HAP-1 (cell line): ENCODE measurements around the gene SMIM44.
"Not testable (repeated sequence)": the region's sequence is repeated elsewhere in the genome, so short reads cannot be mapped to it uniquely, and the experiment has no call there.

Source experiments
- DNase-seq, 2 experiments: peaks; one replicate each; pipeline ENCODE4 v3.0.0-alpha.2; 2016 to 2020; ENCODE audit warnings: low spot score in 2 of 2
- H3K27me3 ChIP-seq: fragments of 250-450 bp; sonication (Bioruptor Pico); 2 replicates; pipeline ENCODE4 v1.5.1; 2020; ENCODE audit warnings: low read depth, mild to moderate bottlenecking, moderate library complexity
- H3K36me3 ChIP-seq: fragments of 250-450 bp; sonication (Bioruptor Pico); replicated peaks from 2 replicates; pipeline ENCODE4 v1.5.1; 2020; ENCODE audit warnings: mild to moderate bottlenecking
- H3K4me1 ChIP-seq: fragments of 250-450 bp; sonication (Bioruptor Pico); 2 replicates; pipeline ENCODE4 v1.5.1; 2020; ENCODE audit warnings: mild to moderate bottlenecking
- H3K4me3 ChIP-seq: fragments of 250-450 bp; sonication (Bioruptor Pico); 2 replicates; pipeline ENCODE4 v1.5.1; 2020; ENCODE audit warnings: mild to moderate bottlenecking, moderate library complexity
- H3K9me3 ChIP-seq: fragments of 250-450 bp; sonication (Bioruptor Pico); 2 replicates; pipeline ENCODE4 v1.5.1; 2020; ENCODE audit warnings: mild to moderate bottlenecking, moderate library complexity
- in situ Hi-C: fragments of 300-500 bp; cut with MboI; formaldehyde crosslinking; loops from 3 replicates; pipeline ENCODE4 v1.14.3; 2020; ENCODE audit warnings: low sequenced_read_pairs, inconsistent platforms, mixed read lengths

The SMIM44 gene

DNA sequence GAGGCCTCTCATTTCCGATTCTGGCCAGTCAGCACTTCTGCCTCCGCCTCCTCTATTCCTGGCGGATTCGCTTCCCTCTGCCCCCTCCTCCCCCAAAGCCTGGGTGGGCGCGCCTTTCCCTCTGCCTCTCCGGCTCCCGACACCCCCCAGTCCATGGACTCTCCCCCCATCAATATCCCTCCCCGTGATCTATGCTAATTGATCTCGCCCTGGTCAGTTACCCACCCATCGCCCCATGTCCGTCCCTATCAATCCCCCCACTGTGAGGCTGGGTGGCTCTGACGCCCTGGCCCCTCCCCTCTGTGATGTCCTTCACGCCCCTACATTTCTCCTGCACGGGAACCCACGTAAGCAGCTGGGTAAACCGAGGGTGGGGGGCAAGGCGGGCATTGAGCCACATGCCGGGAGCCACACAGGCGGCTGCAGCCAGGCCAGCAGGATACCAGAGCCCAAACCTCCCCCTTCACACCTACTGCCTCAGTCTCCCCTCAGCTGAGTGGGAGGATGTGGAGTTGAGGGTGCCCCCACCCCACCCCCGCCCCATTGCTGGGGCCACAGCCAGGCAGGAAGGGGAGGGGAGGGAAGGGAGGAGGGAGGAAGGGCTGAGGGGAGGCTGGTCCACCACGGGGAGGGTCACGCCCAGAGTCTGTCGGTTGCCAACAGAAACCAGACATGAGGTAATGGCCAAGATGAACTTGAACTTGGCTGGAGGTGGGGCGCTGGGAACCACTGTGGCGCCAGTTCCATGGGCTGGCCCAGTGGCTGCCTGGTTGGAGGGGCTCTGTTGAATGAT is 24.0 kb downstream of the SMIM44 start:
- Histone ChIP-seq H3K36me3 (peaks cover 23% of the 10 kb centered on the region), H3K9me3 (no peaks in the 10 kb centered on the region), H3K27me3 (no peaks in the 10 kb centered on the region), H3K4me1 (no peaks in the 10 kb centered on the region), H3K4me3 (no peak overlapping the region)
- in situ Hi-C loops: no loop called here
- no peak for DNase-seq

DNA sequence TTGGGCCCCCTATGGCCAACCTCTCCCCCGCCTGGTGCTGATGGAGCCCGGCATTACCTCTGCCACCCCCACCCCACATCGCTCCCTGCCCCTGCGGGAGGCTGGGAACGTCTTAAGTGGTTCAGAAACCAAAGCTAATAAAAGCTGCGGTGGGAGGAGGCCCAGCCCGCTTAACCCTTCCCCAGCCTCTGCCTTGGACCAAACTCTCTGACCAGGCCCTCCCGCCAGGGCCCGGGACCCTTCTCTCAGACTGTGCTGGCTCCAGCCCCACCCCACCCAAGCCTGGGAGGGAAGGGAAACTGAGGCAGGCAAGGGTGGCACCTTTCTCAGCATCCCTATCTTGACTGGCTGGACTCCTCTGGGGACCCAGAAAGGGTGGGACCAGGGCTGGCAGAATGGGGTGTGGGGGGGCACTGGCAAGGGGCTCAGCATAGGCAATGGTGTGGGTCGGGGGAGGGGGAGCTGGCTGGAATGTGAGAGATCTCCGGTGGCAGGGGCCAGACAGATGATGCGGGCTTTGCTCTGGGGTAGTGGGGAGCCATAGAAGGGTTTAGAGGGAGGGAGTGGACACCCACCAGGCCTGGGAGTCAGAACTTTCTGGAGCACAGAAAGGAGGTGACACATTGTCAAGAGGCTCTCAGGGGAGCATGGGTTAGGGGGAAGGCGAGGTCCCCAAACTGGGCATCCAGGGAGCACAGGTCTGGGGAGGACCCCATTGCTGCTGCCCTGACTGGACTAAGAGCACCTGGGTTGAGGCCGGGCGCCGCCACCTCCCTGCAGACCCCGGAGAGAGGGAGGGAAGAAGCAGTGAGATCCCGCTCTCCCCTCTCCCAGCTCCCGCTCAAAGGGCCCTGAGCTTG is 24.8 kb downstream of the SMIM44 start:
- H3K4me1 ChIP-seq: no peaks in the 10 kb centered on the region
- DNase-seq: no peak
- H3K4me3 ChIP-seq: no peak overlapping the region
- no peaks in the 10 kb centered on the region for H3K27me3 ChIP-seq
- H3K36me3 ChIP-seq: peaks cover 31% of the 10 kb centered on the region
- in situ Hi-C loops: no loop called here
- no peaks in the 10 kb centered on the region for H3K9me3 ChIP-seq

DNA sequence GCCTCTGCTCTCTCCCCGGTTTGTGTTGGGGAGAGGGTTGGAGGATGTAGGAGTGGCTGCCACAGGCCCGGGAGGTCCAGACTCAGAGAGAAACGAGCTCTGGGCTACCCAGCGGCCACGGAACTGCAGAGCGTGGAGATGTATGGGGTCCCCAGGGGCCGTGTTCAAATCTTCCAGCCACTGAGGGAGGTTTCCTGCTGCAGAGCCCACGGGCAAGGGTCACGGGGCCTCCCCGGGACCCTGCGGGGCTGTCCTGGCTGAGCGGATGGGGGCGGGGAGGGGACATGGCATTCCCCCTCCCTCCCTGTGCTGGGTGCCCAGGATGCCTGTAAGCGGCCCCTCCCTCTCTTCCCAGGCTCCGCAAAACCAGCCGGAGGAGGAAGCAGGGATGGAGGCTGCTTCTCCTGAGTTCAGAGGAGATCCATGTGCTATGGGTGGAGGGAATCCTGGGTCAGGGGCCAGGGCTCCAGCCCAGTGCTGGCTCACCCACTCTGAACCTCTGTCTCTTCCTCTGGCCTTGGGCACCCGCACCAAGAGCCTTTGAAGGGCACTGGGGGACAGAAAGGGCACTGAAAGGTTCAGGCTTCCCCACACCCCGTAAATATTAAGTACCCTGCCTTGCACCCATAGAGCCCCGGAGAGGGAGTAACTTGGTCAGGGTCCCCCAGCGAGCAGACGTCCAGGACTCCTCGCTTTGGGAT is 25.6 kb downstream of the SMIM44 start:
- H3K4me1 ChIP-seq: no peaks in the 10 kb centered on the region
- no peak overlapping the region for H3K4me3 ChIP-seq
- H3K9me3 ChIP-seq: no peaks in the 10 kb centered on the region
- DNase-seq: no peak
- H3K27me3 ChIP-seq: no peaks in the 10 kb centered on the region
- peaks cover 34% of the 10 kb centered on the region for H3K36me3 ChIP-seq
- in situ Hi-C loops: no loop called here

DNA sequence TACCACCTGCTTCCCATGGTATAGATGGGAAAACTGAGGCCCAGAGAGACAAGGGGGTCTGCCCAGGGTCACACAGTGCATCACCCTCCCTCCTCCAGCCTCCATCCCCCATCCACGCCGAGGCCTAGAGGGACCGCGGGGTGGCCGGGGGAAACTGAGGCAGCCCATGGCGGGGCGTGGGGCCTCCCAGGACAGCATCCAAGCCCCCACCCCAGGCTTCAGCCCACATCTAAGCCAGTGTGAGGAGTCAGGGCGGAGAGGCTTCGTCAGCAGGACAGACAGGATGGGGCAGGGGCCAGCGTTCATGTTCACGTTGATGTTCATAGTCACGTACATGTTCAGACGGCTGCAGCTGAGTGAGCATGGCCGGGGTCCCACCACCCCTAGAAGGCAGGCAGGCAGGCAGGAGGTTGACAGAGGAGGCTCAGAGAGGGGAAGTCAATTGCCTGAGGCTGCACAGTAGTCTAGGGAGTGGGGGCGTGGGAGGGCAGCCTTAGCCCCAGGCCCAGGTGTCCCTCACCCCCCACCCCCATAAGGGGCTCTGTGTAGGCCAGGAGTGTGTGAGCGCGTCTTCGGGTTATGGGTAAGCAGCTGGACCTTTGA is 26.2 kb downstream of the SMIM44 start:
- H3K4me1 ChIP-seq: no peaks in the 10 kb centered on the region

DNA sequence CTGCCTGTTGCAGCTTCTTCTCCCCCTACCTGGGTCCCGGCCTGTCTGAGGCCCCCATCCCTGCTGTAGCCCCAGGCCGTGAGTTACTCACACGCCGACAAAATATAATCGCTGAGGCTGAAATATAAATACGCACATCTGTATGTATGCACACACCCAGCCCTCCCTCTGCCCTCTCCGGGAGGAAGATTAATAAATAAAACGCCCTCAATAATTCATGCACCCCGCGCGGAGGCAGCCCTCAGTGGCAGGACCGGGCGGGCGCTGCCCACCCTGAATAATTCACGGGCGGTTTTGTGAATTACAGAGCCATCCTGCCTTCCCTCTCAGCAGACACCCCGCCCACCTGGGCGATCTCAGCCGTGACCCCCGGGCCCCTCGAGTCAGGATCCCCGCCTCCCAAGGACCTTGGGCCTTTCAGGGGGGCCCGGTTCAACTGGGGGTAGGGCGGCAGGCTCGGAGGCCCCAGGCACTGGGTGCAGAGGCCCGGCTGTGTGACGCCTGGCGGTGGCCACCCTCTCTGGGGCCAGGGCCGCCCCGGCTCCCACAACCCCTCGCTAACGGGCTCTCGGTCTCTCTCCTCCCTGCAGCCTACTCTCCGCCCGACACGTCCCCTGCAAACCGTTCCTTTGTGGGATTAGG is 27.2 kb downstream of the SMIM44 start:
- no peak overlapping the region for H3K4me3 ChIP-seq
- H3K4me1 ChIP-seq: no peaks in the 10 kb centered on the region
- peaks cover 37% of the 10 kb centered on the region for H3K36me3 ChIP-seq
- in situ Hi-C loops: no loop called here
- no peaks in the 10 kb centered on the region for H3K9me3 ChIP-seq
- DNase-seq: no peak
- H3K27me3 ChIP-seq: no peaks in the 10 kb centered on the region

More for the DNA sequence above, 26.2 kb downstream of the SMIM44 start:
- no peak for DNase-seq
- Histone ChIP-seq H3K36me3 (peaks cover 37% of the 10 kb centered on the region), H3K27me3 (no peaks in the 10 kb centered on the region), H3K4me3 (no peak overlapping the region), H3K9me3 (no peaks in the 10 kb centered on the region)
- in situ Hi-C loops: no loop called here

DNA sequence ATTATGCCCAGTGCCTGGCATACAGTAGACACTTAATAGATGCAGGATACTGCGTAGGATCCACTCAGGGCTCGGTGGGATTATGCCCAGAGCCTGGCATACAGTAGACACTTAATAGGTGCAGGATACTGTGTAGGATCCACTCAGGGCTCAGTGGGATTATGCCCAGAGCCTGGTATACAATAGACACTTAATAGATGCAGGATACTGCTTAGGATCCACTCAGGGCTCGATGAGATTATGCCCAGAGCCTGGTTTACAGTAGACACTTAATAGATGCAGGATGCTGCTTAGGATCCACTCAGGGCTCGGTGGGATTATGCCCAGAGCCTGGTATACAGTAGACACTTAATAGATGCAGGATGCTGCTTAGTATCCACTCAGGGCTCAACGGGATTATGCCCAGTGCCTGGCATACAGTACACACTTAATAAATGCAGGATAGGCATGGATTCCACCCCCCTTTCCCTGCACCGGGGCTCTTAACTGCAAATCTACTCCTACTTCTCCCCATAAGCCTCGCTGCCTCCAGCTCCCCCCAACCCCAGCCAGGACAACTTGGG is 27.8 kb downstream of the SMIM44 start:
- in situ Hi-C loops: no loop called here
- no peak overlapping the region for H3K4me3 ChIP-seq
- H3K27me3 ChIP-seq: no peaks in the 10 kb centered on the region
- no peaks in the 10 kb centered on the region for H3K4me1 ChIP-seq
- no peak for DNase-seq
- H3K9me3 ChIP-seq: no peaks in the 10 kb centered on the region
- peaks cover 43% of the 10 kb centered on the region for H3K36me3 ChIP-seq

DNA sequence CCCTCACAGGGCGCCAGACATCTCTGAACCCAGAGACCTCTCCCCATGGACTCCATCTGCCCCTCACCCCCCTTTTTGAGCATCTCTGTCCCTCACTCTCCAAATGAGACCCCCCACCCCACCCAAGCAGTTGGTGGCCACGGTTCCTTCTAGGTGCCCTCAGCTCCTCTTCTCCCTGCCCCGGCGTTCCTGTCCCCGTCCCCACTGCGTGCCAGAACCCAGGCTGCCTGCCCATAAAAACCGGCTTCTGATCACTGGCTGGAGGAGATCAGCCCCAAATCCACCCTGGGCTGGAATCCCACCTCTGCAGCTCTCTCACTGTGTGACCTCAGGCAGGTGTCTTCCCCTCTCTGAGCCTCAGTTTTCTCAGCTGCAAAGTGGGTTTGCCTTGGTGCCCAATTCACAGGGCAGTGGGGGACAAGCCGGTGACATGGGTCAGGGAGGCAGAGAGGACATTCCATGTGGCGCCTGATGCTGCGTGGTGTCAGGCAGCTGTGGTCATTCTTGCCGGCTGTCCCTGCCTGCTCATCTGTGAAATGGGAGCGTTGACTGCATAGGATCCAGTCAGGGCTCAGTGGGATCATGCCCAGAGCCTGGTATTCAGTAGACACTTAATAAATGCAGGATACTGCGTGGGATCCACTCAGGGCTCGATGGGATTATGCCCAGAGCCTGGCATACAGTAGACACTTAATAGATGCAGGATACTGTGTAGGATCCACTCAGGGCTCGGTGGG is 28.4 kb downstream of the SMIM44 start:
- Histone ChIP-seq H3K27me3 (no peaks in the 10 kb centered on the region), H3K4me3 (no peak overlapping the region), H3K36me3 (peaks cover 47% of the 10 kb centered on the region), H3K9me3 (no peaks in the 10 kb centered on the region), H3K4me1 (no peaks in the 10 kb centered on the region)
- in situ Hi-C loops: no loop called here
- no peak for DNase-seq

DNA sequence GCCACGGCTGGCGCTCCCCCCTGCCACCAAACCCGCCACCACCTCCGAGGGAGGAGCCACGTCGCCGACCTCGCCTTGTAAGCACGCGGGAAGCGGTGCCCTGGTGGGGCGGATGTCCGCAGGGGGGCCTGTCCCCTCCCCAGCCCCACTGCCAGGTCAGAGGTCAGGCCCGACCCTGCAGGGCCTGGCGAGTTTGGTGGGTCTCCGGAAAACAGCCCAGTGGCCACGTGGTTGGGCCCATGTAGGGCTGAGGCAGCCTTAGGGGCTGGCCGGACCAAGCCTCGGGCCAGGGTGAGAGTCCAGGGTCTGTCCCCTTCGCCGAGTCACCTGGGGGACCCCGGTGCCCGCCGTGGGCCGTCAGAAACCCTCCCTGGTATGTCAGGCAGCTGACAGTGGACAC is 29.4 kb downstream of the SMIM44 start:
- no peaks in the 10 kb centered on the region for H3K4me1 ChIP-seq
- DNase-seq: no peak
- in situ Hi-C loops: no loop called here
- H3K4me3 ChIP-seq: no peak overlapping the region
- H3K36me3 ChIP-seq: peaks cover 55% of the 10 kb centered on the region
- H3K9me3 ChIP-seq: no peaks in the 10 kb centered on the region
- H3K27me3 ChIP-seq: no peaks in the 10 kb centered on the region

DNA sequence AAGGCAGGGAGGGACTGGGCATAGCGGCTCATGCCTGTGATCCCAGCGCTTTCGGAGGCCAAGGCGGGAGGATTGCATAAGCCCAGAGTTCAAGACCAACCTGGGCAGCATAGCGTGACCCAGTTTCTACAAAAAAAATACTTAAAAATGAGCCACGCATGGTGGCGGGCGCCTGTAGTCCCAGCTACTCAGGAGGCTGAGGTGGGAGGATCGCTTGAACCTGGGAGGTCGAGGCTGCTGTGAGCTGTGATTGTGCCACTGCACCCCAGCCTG is 30.4 kb downstream of the SMIM44 start:
- H3K4me1 ChIP-seq, H3K9me3 ChIP-seq, H3K4me3 ChIP-seq, in situ Hi-C loops, H3K27me3 ChIP-seq, DNase-seq: not testable (repeated sequence)
- H3K36me3 ChIP-seq: peaks cover 56% of the 10 kb centered on the region

DNA sequence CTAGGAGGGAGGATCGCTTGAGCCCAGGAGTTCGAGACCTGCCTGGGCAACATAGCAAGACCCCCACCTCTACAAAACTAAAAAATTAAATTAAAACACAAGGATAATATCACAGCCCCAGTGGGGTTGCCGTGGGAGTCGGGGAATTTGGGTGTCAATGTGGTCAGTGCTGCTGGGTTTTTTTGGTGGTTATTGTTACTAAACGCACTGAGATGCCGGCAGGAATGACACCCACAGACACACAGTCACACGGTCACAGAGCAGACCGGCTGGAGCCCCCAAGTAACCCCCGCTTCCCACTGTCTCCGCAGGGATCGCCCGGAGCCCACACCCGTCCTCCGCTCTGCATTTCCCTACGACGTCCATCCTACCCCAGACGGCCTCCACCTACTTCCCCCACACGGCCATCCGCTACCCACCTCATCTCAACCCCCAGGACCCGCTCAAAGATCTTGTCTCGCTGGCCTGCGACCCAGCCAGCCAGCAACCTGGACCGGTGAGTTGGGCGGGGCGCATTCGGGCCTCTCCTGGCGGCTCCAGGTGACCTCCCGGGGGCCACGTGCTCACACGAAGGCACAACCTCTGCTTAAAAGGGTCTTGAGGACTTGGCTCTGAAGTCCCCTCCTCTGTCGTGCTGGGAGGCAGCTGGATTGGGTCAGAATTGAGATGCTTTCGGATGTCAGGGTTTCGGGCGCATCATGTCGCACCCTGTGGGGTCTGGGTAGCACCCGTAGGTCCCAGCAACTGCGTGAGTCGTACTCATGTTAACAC is 30.9 kb downstream of the SMIM44 start:
- DNase-seq: no peak
- Histone ChIP-seq H3K9me3 (no peaks in the 10 kb centered on the region), H3K27me3 (no peaks in the 10 kb centered on the region), H3K4me1 (no peaks in the 10 kb centered on the region), H3K36me3 (peaks cover 56% of the 10 kb centered on the region), H3K4me3 (no peak overlapping the region)
- in situ Hi-C loops: no loop called here

DNA sequence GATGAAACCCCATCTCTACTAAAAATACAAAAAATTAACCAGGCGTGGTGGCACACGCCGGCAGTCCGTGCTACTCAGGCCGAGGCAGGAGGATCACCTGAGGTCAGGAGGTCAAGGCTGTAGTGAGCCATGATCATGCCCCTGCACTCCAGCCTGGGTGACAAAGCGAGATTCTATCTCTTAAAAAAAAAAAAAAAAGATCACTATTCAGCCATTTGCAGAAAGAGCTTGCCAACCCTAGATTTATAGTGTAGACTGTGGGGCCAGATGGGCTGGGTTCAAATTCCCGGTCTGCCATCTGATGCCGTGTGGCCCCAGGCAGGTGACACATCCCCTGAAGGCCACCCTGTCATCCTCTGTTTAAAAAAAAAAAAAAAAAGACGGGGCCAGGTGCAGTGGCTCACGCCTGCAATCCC is 31.8 kb downstream of the SMIM44 start:
- DNase-seq: no peak
- Histone ChIP-seq H3K4me3 (no peak overlapping the region), H3K4me1 (no peaks in the 10 kb centered on the region), H3K27me3 (no peaks in the 10 kb centered on the region), H3K36me3 (peaks cover 57% of the 10 kb centered on the region), H3K9me3 (no peaks in the 10 kb centered on the region)
- in situ Hi-C loops: no loop called here

DNA sequence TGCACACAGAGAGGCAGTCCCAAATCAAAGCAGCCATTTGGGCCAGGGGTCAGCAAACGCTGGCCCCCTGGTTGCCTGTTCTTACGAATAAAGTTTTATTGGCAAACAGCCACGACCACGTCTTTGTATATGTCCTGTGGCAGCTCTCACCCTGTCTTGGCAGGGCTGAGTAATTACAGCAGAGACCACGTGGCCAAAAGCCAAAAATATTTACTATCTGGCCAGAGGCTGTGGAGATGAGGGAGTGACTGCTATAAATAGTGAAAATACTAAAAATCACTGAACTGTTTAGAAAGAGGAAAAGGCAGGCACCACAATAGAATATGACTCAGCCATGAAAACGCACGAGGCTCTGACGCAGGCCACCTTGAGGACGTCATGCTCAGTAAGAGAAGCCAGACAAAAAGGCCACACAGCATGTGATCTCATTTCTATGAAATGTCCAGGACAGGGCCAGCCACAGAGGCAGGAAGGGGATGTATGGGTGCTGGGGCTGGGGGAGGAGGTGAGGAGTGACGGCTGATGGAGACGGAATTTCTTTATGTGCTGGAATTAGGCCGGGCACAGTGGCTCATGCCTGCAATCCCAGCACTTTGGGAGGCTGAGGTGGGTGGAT is 32.3 kb downstream of the SMIM44 start:
- Histone ChIP-seq H3K4me3 (no peak overlapping the region), H3K4me1 (no peaks in the 10 kb centered on the region), H3K27me3 (no peaks in the 10 kb centered on the region), H3K36me3 (peaks cover 55% of the 10 kb centered on the region), H3K9me3 (no peaks in the 10 kb centered on the region)
- in situ Hi-C loops: no loop called here
- no peak for DNase-seq
